SIG-M5 treated with dmso at 0.1 percent for 504 hours (cell line): ENCODE data around the gene WHRN.

Source experiments
- DNase-seq: peaks from one replicate; lab custom pipeline; 2025; ENCODE audit not compliant: unreplicated experiment; lab: John Stamatoyannopoulos, UW

The WHRN gene

GRCh38 chr9:114473447-114473801 lies 31.8 kb downstream of the WHRN start:
- DNase-seq, result no peak

GRCh38 chr9:114472765-114473446 lies 32.4 kb downstream of the WHRN start:
- DNase-seq, result no peak

- no peak for DNase-seq
Observed at GRCh38 chr9:114471157-114471556, 34.1 kb downstream of the WHRN start.

- no peak for DNase-seq
Observed at GRCh38 chr9:114470581-114470980, 34.7 kb downstream of the WHRN start.

- DNase-seq, result no peak
Observed at GRCh38 chr9:114470121-114470520, 35.2 kb downstream of the WHRN start.

GRCh38 chr9:114469091-114469853 lies 36.0 kb downstream of the WHRN start:
- no peak for DNase-seq

- no peak for DNase-seq
Observed at GRCh38 chr9:114467910-114468309, 37.4 kb downstream of the WHRN start.

- no peak for DNase-seq
Observed at GRCh38 chr9:114467226-114467750, 38.0 kb downstream of the WHRN start.

- no peak for DNase-seq
Observed at GRCh38 chr9:114465906-114466900, 39.1 kb downstream of the WHRN start.

- no peak for DNase-seq
Observed at GRCh38 chr9:114465417-114465816, 39.9 kb downstream of the WHRN start.

- DNase-seq, result no peak
Observed at GRCh38 chr9:114464281-114465051, 40.8 kb downstream of the WHRN start.

- DNase-seq, result no peak
Observed at GRCh38 chr9:114462791-114463190, 42.5 kb downstream of the WHRN start.

GRCh38 chr9:114461468-114461867 lies 43.8 kb downstream of the WHRN start:
- DNase-seq, result no peak

GRCh38 chr9:114460513-114461199 lies 44.6 kb downstream of the WHRN start:
- no peak for DNase-seq

- no peak for DNase-seq
Observed at GRCh38 chr9:114459464-114459863, 45.8 kb downstream of the WHRN start.

GRCh38 chr9:114456929-114457328 lies 48.3 kb downstream of the WHRN start:
- DNase-seq, result no peak

GRCh38 chr9:114454652-114455051 lies 50.6 kb downstream of the WHRN start:
- DNase-seq, result no peak

- DNase-seq, result no peak
Observed at GRCh38 chr9:114452219-114453165, 52.8 kb downstream of the WHRN start.

GRCh38 chr9:114451707-114452031 lies 53.6 kb downstream of the WHRN start:
- DNase-seq, result no peak
